Stimulated activated CD8-positive, alpha-beta memory T cell treated with anti-CD3 and anti-CD28 coated beads, Interleukin-4, amount 100 ng/mL, for 24 hours (primary cell): ENCODE results near the gene CENPB.
"Not testable (repeated sequence)": the region's sequence is repeated elsewhere in the genome, so short reads cannot be mapped to it uniquely, and the experiment has no call there.

Experiments
- DNase-seq: peaks from one replicate; pipeline ENCODE4 v3.0.0-alpha.2; 2020; ENCODE audit warnings: low read depth

CENPB gene

DNA sequence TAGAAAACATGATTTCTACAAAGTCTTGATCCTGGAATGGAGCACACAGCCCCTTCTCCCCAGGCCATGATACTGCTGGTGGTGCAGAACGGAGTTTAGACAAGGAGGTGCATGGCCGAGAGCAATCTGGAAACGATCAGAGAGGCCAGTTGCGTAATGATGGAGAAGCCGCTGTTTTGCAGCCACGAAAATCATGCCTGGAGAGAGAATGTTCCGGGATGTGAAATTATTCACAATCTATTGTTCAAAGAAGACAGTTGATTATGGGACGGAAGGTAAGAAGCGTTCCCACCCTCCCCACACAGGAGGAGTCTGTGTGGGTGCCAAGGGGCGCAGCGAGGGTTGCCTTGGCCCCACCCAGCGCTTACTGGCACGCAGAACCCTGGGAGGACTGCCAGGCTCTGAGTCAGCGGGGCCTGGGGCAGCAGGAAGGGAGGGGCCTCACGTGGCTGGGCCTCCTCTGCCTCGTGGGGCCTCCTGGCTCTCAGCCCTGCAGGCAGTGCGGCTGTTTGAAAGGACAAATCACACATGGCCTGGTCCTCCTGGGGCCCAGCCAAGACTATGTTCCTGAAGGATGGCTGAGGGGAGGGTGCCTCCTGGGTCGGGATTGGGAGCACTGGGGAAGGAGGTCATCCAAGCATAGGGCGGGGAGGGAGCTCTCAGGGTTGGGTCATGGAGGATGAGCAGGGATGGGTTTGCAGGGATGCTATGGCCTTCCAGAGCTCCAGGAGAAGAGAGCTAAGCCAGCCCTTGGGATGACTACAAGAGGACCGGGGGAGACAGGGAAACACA lies 25.1 kb upstream of the CENPB start:
- peak; percentile 89 for DNase-seq

DNA sequence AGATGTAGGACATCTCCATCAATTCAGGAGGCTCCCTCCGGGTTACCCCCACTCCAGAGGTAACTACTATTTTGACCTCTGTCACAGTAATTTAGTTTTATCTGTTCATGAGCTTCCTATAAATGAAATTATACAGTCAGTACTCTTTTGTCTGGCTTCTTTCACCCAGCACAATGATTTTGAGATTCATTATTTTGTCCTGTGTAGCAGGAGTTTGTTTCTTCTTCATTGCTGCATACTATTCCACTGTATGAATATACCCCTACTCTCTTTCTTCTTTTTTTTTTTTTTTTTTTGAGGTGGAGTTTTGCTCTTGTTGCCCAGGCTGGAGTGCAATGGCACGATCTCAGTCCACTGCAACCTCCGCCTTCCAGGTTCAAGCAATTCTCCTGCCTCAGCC lies 22.0 kb upstream of the CENPB start:
- no peak for DNase-seq

GRCh38 chr20:3804781-3805180 lies 18.2 kb upstream of the CENPB start:
- DNase-seq: no peak

- DNase-seq: no peak
Measured at GRCh38 chr20:3804254-3804751, 17.8 kb upstream of the CENPB start.

GRCh38 chr20:3803854-3804253 lies 17.3 kb upstream of the CENPB start:
- no peak for DNase-seq

- DNase-seq: no peak
Measured at GRCh38 chr20:3803289-3803688, 16.7 kb upstream of the CENPB start.

DNA sequence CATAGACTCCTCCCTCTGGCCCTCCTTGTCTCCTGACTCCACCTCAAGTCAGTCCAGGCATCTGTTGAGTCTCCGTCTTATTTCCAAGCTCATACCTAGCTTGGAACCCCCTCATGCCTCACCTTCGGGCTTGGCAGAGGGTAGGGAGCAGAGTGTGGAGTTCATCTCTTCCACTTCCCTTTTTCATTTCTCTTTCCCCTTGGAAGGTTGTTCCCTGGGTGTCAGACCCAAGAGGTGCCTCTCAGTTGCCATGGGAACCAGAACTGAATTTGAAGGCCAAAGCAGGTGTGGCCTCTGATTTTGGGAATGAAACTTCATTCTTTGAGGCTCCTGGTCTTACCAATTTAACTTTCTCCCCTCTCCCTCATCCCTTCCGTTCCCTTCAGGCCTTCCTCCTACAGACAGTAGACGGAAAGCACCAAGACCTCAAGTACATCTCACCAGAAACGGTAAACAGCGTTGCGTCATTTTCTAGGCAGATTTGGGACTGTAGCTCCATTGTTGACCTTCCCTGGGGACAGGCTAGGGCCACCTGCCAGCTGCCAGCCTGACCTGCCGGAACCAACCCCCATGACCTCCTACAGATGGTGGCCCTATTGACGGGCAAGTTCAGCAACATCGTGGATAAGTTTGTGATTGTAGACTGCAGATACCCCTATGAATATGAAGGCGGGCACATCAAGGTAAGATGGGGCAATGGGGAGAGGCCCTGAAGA lies 16.1 kb upstream of the CENPB start:
- no peak for DNase-seq

DNA sequence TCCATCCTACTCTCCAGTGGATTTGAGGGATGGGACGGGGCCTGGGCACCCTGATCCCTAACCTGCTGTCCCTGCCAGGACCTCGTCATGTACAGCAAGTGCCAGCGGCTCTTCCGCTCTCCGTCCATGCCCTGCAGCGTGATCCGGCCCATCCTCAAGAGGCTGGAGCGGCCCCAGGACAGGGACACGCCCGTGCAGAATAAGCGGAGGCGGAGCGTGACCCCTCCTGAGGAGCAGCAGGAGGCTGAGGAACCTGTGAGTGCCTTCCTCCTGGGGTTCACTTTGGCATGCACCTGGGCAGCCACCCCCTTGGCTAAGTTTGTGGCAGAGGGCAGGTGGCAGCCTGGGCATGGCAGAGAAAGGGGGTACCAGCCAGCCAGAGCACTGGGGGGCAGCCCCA lies 15.3 kb upstream of the CENPB start:
- DNase-seq: no peak

GRCh38 chr20:3801299-3801698 lies 14.8 kb upstream of the CENPB start:
- DNase-seq: no peak

GRCh38 chr20:3800878-3801260 lies 14.3 kb upstream of the CENPB start:
- DNase-seq: no peak

DNA sequence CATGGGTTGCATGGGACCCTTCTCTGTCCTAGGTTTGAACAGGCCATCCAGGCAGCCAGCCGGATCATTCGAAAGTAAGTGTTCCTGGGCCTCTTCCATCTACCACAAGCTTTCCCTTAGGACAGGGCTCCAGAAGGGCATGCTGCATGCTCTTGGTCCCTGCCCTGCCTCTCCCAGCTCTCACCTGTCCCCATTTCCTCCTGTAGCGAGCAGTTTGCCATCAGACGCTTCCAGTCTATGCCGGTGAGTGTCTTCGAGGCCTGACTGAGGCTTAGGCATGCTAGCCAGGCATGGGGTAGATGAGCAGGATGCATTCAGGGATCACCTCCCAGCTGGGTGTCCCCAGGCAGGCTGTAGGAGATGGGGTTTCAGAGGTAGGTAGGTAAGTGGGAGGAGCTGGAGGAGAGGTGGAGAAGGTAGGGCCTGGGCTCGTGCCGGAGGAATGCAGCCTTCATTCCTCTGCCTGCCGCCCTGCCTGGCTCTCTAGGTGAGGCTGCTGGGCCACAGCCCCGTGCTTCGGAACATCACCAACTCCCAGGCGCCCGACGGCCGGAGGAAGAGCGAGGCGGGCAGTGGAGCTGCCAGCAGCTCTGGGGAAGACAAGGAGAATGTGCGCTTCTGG lies 13.8 kb upstream of the CENPB start:
- no peak for DNase-seq

- DNase-seq: no peak
Measured at GRCh38 chr20:3798908-3799248, 12.3 kb upstream of the CENPB start.

- no peak for DNase-seq
Measured at GRCh38 chr20:3798373-3798768, 11.8 kb upstream of the CENPB start.

GRCh38 chr20:3797592-3798372 lies 11.2 kb upstream of the CENPB start:
- no peak for DNase-seq

DNA sequence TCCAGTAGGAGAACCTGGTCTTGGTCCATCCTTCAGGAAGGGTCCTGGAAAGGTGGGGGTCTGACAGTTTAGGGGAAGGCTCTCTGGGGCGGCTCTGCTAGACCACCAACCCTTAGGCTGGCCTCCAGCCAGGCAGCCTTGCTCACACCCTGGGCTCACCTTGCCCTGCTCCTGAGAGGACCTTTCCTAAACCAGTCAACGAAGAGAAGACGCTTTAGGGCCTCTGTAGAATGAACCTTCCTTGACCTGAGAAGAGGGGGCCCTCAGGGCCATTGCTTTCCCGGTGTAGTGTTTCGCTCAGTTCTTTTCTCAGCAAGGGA lies 10.6 kb upstream of the CENPB start:
- DNase-seq: no peak

GRCh38 chr20:3796477-3797225 lies 10.1 kb upstream of the CENPB start:
- no peak for DNase-seq

- peak; percentile 84 for DNase-seq
Measured at GRCh38 chr20:3795511-3796468, 9.2 kb upstream of the CENPB start, which contains the start of gene CDC25B. Gene CDC25B, plus strand, starts transcription at chr20:3796310. Its CDS starts 222 bp downstream, at chr20:3796532.

DNA sequence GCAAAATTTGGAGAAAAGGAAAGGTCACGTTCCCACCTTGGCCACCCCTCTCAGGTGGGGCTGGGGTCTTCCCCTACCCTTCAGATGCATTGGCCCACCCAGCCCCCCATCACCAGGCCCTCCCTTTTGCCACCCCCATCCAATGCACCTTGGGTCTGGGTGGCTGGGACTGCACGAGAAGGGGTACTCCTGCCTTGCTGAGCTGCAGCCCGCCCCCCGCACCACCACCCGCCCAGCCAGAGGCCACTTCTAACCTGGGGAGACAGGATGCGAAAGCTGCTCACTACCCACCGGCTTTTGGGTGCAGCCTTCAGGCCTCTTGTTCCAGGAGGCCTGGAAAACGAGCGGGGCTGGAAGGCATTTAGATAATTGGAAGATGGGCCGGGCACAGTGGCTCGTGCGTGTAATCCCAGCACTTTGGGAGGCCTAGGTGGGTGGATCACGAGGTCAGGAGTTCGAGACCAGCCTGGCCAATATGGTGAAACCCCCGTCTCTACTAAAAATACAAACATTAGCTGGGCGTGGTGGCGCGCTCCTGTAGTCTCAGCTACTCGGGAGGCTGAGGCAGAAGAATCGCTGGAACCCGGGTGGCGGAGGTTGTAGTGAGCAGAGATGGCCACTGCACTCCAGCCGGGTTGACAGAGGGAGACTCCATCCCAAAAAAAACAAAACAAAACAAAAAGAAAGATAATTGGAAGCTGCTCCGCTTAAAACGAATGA lies 8.3 kb upstream of the CENPB start:
- no peak for DNase-seq

GRCh38 chr20:3794168-3794567 lies 7.6 kb upstream of the CENPB start:
- DNase-seq: not testable (repeated sequence)

DNA sequence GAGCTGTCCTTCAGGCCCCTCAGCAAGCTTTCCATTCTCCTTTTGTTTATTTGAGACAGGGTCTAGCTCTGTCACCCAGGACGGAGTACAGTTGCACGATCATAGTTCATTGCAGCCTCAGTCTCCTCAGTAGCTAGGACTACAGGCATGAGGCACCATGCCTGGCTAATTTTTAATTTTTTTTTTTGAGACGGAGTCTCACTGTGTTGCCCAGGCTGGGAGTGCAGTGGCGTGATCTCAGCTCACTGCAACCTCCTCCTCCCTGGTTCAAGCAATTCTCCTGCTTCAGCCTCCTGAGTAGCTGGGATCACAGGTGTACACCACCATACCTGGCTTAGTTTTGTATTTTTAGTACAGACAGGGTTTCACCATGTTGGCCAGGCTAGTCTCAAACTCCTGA lies 2.7 kb upstream of the CENPB start:
- not testable (repeated sequence) for DNase-seq
